Liver (tissue), 3 donors: ENCODE data around the gene TREX2.

Experiments
- ATF3 ChIP-seq: IDR thresholded peaks from 2 replicates; pipeline ENCODE4 v1.6.1; 2016; ENCODE audit warnings: antibody characterized with exemption
- CTCF ChIP-seq: fragments of 150-350 bp; IDR thresholded peaks from 2 replicates; pipeline ENCODE4 v1.5.1; 2017; ENCODE audit warnings: improper control_type of control experiment, low read depth, low read length; ENCODE audit not compliant: missing input control
- donor health status: healthy.
- donor health status: healthy.

DNA sequence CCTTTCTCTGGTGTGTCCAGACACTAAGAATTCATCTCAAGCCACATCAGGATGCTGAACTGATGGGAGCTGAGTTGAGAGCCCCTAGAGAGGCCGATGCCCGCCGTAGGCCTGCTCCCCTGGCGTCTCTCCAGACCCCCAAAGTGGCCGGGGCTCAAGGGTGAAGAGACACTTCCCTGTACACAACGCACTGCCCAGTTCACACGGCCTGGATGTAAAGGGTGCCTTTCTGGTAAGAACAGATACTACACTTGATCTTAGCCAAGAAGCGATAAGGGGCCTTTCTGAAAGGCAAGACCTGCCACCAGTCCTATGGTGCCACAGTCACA is 5.1 kb upstream of the TREX2 start:
- no peak for TF ChIP-seq CTCF
- TF ChIP-seq ATF3, result no peak
